Smooth muscle cell (in vitro differentiated cells): ENCODE results near the gene TBC1D4. TPM values are rescaled to one million over a fixed set of nuclear protein-coding genes. Genes with fewer than 3 reads are reported as not detected.

Experiments used
- DNase-seq: peaks from one replicate; lab custom pipeline; 2025; ENCODE audit not compliant: unreplicated experiment; lab: John Stamatoyannopoulos, UW
- H2AFZ ChIP-seq: fragments of 200-600 bp; sonication (generic); 2 replicates; pipeline ENCODE4 v1.6.0; 2016; ENCODE audit warnings: antibody characterized with exemption, low read depth, mild to moderate bottlenecking
- H3F3A ChIP-seq: fragments of 200-600 bp; sonication (generic); 2 replicates; pipeline ENCODE4 v1.6.0; 2017; ENCODE audit warnings: antibody characterized with exemption, low read depth
- H3K27ac ChIP-seq: fragments of 200-600 bp; sonication (generic); 2 replicates; pipeline ENCODE4 v1.5.1; 2016; ENCODE audit warnings: low read depth, mild to moderate bottlenecking
- H3K27me3 ChIP-seq: fragments of 200-600 bp; sonication (generic); 2 replicates; pipeline ENCODE4 v1.6.1; 2016; ENCODE audit warnings: low read depth, mild to moderate bottlenecking
- H3K36me3 ChIP-seq: fragments of 200-600 bp; sonication (generic); 2 replicates; pipeline ENCODE4 v1.5.1; 2016; ENCODE audit warnings: low read depth
- H3K4me1 ChIP-seq: fragments of 200-600 bp; sonication (generic); 2 replicates; pipeline ENCODE4 v1.5.1; 2016; ENCODE audit warnings: low read depth
- H3K4me2 ChIP-seq: fragments of 200-600 bp; sonication (generic); 2 replicates; pipeline ENCODE4 v1.6.0; 2016; ENCODE audit warnings: mild to moderate bottlenecking
- H3K4me3 ChIP-seq: fragments of 200-600 bp; sonication (generic); 2 replicates; pipeline ENCODE4 v1.5.1; 2016; ENCODE audit warnings: mild to moderate bottlenecking
- H3K79me2 ChIP-seq: fragments of 200-600 bp; sonication (generic); 2 replicates; pipeline ENCODE4 v1.6.0; 2016; ENCODE audit warnings: low read depth, mild to moderate bottlenecking
- H3K9ac ChIP-seq: fragments of 200-600 bp; sonication (generic); 2 replicates; pipeline ENCODE4 v1.6.0; 2016; ENCODE audit warnings: low read depth
- H3K9me3 ChIP-seq: fragments of 200-600 bp; sonication (generic); replicated peaks from 2 replicates; pipeline ENCODE4 v1.5.1; 2016; ENCODE audit warnings: low read depth
- H4K20me1 ChIP-seq: fragments of 200-600 bp; sonication (generic); 2 replicates; pipeline ENCODE4 v1.6.0; 2016; ENCODE audit warnings: low read depth
- CTCF ChIP-seq: fragments of 200-600 bp; sonication (generic); IDR thresholded peaks from 2 replicates; pipeline ENCODE4 v1.5.1; 2017; ENCODE audit warnings: borderline replicate concordance, mild to moderate bottlenecking, antibody characterized with exemption; ENCODE audit not compliant: insufficient read depth, poor library complexity, severe bottlenecking
- WGBS: methylation state at CpG from one replicate; pipeline ENCODE4 v1.1.7; 2016; ENCODE audit warnings: low lambda C conversion rate; 5-methylcytosine and 5-hydroxymethylcytosine counted together
- polyA plus RNA-seq: library from polyadenylated mRNA; unstranded; fragments of >200 nt; fragmentation: Nextera tagmentation; extraction: Ambion mirVana; gene quantifications from 2 replicates; pipeline ENCODE4 v1.2.1, GENCODE V29; 2016
- total RNA-seq: library from RNA; depleted of rRNA; stranded (reverse); fragments of >200 nt; gene quantifications from 2 replicates; pipeline ENCODE4 v1.2.3, GENCODE V29; 2014

Gene TBC1D4
- total and polyA plus RNA-seq, 2 experiments from 2014 or later = 7.7 to 21.9 TPM

GRCh38 chr13:75407998-75408397, 74.0 kb downstream of the TBC1D4 start:
- Histone ChIP-seq H3K9ac (no peak overlapping the region), H3K9me3 (no peaks in the 10 kb centered on the region), H3K4me2 (no peak overlapping the region), H3K27ac (no peak overlapping the region), H3K4me3 (no peak overlapping the region), H3F3A (no peaks in the 10 kb centered on the region), H3K79me2 (peaks cover 14% of the 10 kb centered on the region), H3K36me3 (no peaks in the 10 kb centered on the region), H3K4me1 (no peaks in the 10 kb centered on the region), H4K20me1 (peaks cover 19% of the 10 kb centered on the region), H3K27me3 (no peaks in the 10 kb centered on the region), H2AFZ (no peak overlapping the region)
- no peak for DNase-seq
- TF ChIP-seq CTCF = no peak
- 99% methylated on average over 5 of the region's 5 CpGs for WGBS

- Histone ChIP-seq H3K27ac (no peak overlapping the region), H3K9ac (no peak overlapping the region), H3K36me3 (no peaks in the 10 kb centered on the region), H4K20me1 (peaks cover 22% of the 10 kb centered on the region), H3F3A (no peaks in the 10 kb centered on the region), H3K4me2 (no peak overlapping the region), H3K27me3 (no peaks in the 10 kb centered on the region), H3K4me3 (no peak overlapping the region), H3K79me2 (peaks cover 14% of the 10 kb centered on the region), H3K9me3 (no peaks in the 10 kb centered on the region), H3K4me1 (no peaks in the 10 kb centered on the region), H2AFZ (no peak overlapping the region)
- WGBS = 95% methylated on average over 4 of the region's 4 CpGs
- TF ChIP-seq CTCF = no peak
- DNase-seq = no peak
Observed at GRCh38 chr13:75407473-75407872, 74.5 kb downstream of the TBC1D4 start.

GRCh38 chr13:75405976-75406703, 75.8 kb downstream of the TBC1D4 start:
- no peak overlapping the region for H3K27ac ChIP-seq
- H3K27me3 ChIP-seq = no peaks in the 10 kb centered on the region
- no peak for DNase-seq
- no peak overlapping the region for H3K4me2 ChIP-seq
- no peak overlapping the region for H3K4me3 ChIP-seq
- no peaks in the 10 kb centered on the region for H3K36me3 ChIP-seq
- TF ChIP-seq CTCF = no peak
- H3K4me1 ChIP-seq = no peaks in the 10 kb centered on the region
- H3K9me3 ChIP-seq = no peaks in the 10 kb centered on the region
- WGBS = 69% methylated on average over 9 of the region's 9 CpGs
- no peak overlapping the region for H3K9ac ChIP-seq
- H4K20me1 ChIP-seq = peaks cover 22% of the 10 kb centered on the region
- H3K79me2 ChIP-seq = peaks cover 14% of the 10 kb centered on the region
- no peaks in the 10 kb centered on the region for H3F3A ChIP-seq
- H2AFZ ChIP-seq = no peak overlapping the region

- no peak for TF ChIP-seq CTCF
- H3K27me3 ChIP-seq = no peaks in the 10 kb centered on the region
- H3K36me3 ChIP-seq = no peaks in the 10 kb centered on the region
- H3K27ac ChIP-seq = no peak overlapping the region
- H3K4me3 ChIP-seq = no peak overlapping the region
- H3K79me2 ChIP-seq = peaks cover 14% of the 10 kb centered on the region
- H3K4me2 ChIP-seq = no peak overlapping the region
- no peak overlapping the region for H2AFZ ChIP-seq
- no peak for DNase-seq
- no peaks in the 10 kb centered on the region for H3K4me1 ChIP-seq
- H4K20me1 ChIP-seq = peaks cover 16% of the 10 kb centered on the region
- H3K9me3 ChIP-seq = no peaks in the 10 kb centered on the region
- no peak overlapping the region for H3K9ac ChIP-seq
- H3F3A ChIP-seq = no peaks in the 10 kb centered on the region
- 89% methylated on average over 1 of the region's 1 CpG for WGBS
Observed at GRCh38 chr13:75404726-75405125, 77.2 kb downstream of the TBC1D4 start.
